Glutamatergic neuron (in vitro differentiated cells): ENCODE measurements around the gene OR52B2. TPM values are rescaled to one million over a fixed set of nuclear protein-coding genes. Genes with fewer than 3 reads are reported as not detected.

Source experiments
- DNase-seq: peaks from one replicate; pipeline ENCODE4 v3.0.0; 2022
- H3K27ac Mint-ChIP-seq: one replicate; pipeline ENCODE4 v1.8.0; 2020; ENCODE audit warnings: mild to moderate bottlenecking, mixed read lengths, inconsistent platforms; ENCODE audit not compliant: unreplicated experiment
- H3K27me3 Mint-ChIP-seq: one replicate; pipeline ENCODE4 v1.8.0; 2020; ENCODE audit warnings: mild to moderate bottlenecking, moderate library complexity, mixed read lengths, inconsistent platforms; ENCODE audit not compliant: unreplicated experiment
- H3K36me3 Mint-ChIP-seq: one replicate; pipeline ENCODE4 v1.8.0; 2020; ENCODE audit warnings: mild to moderate bottlenecking, mixed read lengths, inconsistent platforms; ENCODE audit not compliant: unreplicated experiment
- H3K4me1 Mint-ChIP-seq: one replicate; pipeline ENCODE4 v1.8.0; 2020; ENCODE audit warnings: mild to moderate bottlenecking, low read depth, mixed read lengths, inconsistent platforms; ENCODE audit not compliant: unreplicated experiment
- H3K4me3 Mint-ChIP-seq: one replicate; pipeline ENCODE4 v1.8.0; 2020; ENCODE audit warnings: mild to moderate bottlenecking, mixed read lengths, inconsistent platforms; ENCODE audit not compliant: unreplicated experiment
- H3K9me3 Mint-ChIP-seq: one replicate; pipeline ENCODE4 v1.8.0; 2020; ENCODE audit warnings: mild to moderate bottlenecking, moderate library complexity, mixed read lengths, inconsistent platforms; ENCODE audit not compliant: unreplicated experiment
- CTCF ChIP-seq: fragments of 200-600 bp; sonication (generic); IDR thresholded peaks from one replicate; pipeline ENCODE4 v1.5.0; 2021; ENCODE audit not compliant: partially characterized antibody, unreplicated experiment
- total RNA-seq: library from RNA; stranded (reverse); fragmentation: NEBNext Ultra II Directional; extraction: Animal tissue kit (Norgen Biotek cat#: 25700); gene quantifications from one replicate; pipeline ENCODE4 v1.2.1, GENCODE V29; 2021; ENCODE audit not compliant: unreplicated experiment

Gene OR52B2
- total RNA-seq, 1 donor from 2014 or later: not detected

- no peak for TF ChIP-seq CTCF
- H3K4me3 Mint-ChIP-seq: no peak within 1 kb of the TSS
- no peaks in the 10 kb centered on the region for H3K4me1 Mint-ChIP-seq
- H3K27me3 Mint-ChIP-seq: no peaks in the 10 kb centered on the region
- H3K27ac Mint-ChIP-seq: no peak within 1 kb of the TSS
- peaks cover 2% of the 10 kb centered on the region for H3K9me3 Mint-ChIP-seq
- DNase-seq: no peak
- no peaks in the 10 kb centered on the region for H3K36me3 Mint-ChIP-seq
Measured at GRCh38 chr11:6199174-6199810, 29.2 kb upstream of the OR52B2 start, which contains the start of gene OR52W1. OR52W1 (plus strand) TSS chr11:6199224; CDS start chr11:6199224, 0 bp downstream.

- Mint-ChIP-seq H3K27me3 (no peaks in the 10 kb centered on the region), H3K9me3 (peaks cover 2% of the 10 kb centered on the region), H3K4me3 (no peak overlapping the region), H3K36me3 (no peaks in the 10 kb centered on the region), H3K27ac (no peak overlapping the region), H3K4me1 (no peaks in the 10 kb centered on the region)
- DNase-seq: no peak
- TF ChIP-seq CTCF: no peak
Measured at GRCh38 chr11:6197466-6198200, 27.5 kb upstream of the OR52B2 start.

GRCh38 chr11:6196396-6196795 lies 26.3 kb upstream of the OR52B2 start:
- H3K27me3 Mint-ChIP-seq: no peaks in the 10 kb centered on the region
- H3K27ac Mint-ChIP-seq: no peak overlapping the region
- peaks cover 2% of the 10 kb centered on the region for H3K9me3 Mint-ChIP-seq
- DNase-seq: no peak
- no peaks in the 10 kb centered on the region for H3K4me1 Mint-ChIP-seq
- no peak overlapping the region for H3K4me3 Mint-ChIP-seq
- H3K36me3 Mint-ChIP-seq: no peaks in the 10 kb centered on the region
- no peak for TF ChIP-seq CTCF

- TF ChIP-seq CTCF: no peak
- no peaks in the 10 kb centered on the region for H3K27me3 Mint-ChIP-seq
Measured at GRCh38 chr11:6194065-6194581, 24.0 kb upstream of the OR52B2 start.

GRCh38 chr11:6191742-6192141 lies 21.6 kb upstream of the OR52B2 start:
- no peak for TF ChIP-seq CTCF
- H3K4me1 Mint-ChIP-seq: no peaks in the 10 kb centered on the region
- DNase-seq: no peak
- H3K36me3 Mint-ChIP-seq: no peaks in the 10 kb centered on the region
- H3K27me3 Mint-ChIP-seq: no peaks in the 10 kb centered on the region
- no peak overlapping the region for H3K4me3 Mint-ChIP-seq
- peaks cover 2% of the 10 kb centered on the region for H3K9me3 Mint-ChIP-seq
- H3K27ac Mint-ChIP-seq: no peak overlapping the region

More at GRCh38 chr11:6194065-6194581, 24.0 kb upstream of the OR52B2 start:
- H3K27ac Mint-ChIP-seq: no peak overlapping the region
- no peak overlapping the region for H3K4me3 Mint-ChIP-seq
- H3K36me3 Mint-ChIP-seq: no peaks in the 10 kb centered on the region
- no peak for DNase-seq
- H3K9me3 Mint-ChIP-seq: peaks cover 2% of the 10 kb centered on the region
- H3K4me1 Mint-ChIP-seq: no peaks in the 10 kb centered on the region
